MG63 (cell line): Measurements from ENCODE around the gene SORCS2. TPM values are rescaled to one million over a fixed set of nuclear protein-coding genes. Genes with fewer than 3 reads are reported as not detected.

Experiments used
- DNase-seq: peaks from one replicate; pipeline ENCODE4 v3.0.0-alpha.2; 2020
- H3K27me3 ChIP-seq: fragments of 250-450 bp; sonication (Bioruptor Pico); 2 replicates; pipeline ENCODE4 v1.5.1; 2020; ENCODE audit warnings: mild to moderate bottlenecking, moderate library complexity
- H3K36me3 ChIP-seq: fragments of 250-450 bp; sonication (Bioruptor Pico); 2 replicates; pipeline ENCODE4 v1.5.1; 2020; ENCODE audit warnings: mild to moderate bottlenecking, moderate library complexity
- H3K4me3 ChIP-seq: fragments of 250-450 bp; sonication (Bioruptor Pico); 2 replicates; pipeline ENCODE4 v1.5.1; 2020; ENCODE audit warnings: mild to moderate bottlenecking, moderate library complexity
- H3K9me3 ChIP-seq: fragments of 250-450 bp; sonication (Bioruptor Pico); 2 replicates; pipeline ENCODE4 v1.5.1; 2020; ENCODE audit warnings: mild to moderate bottlenecking, moderate library complexity
- total RNA-seq: library from RNA; depleted of rRNA; stranded (reverse); fragments of >200 nt; shearing (Covaris generic); gene quantifications from 2 replicates; pipeline ENCODE4 v1.2.3, GENCODE V29; 2014; ENCODE audit warnings: low replicate concordance

The SORCS2 gene
- total RNA-seq, 1 experiment from 2014 or later: 1.5 TPM

DNA sequence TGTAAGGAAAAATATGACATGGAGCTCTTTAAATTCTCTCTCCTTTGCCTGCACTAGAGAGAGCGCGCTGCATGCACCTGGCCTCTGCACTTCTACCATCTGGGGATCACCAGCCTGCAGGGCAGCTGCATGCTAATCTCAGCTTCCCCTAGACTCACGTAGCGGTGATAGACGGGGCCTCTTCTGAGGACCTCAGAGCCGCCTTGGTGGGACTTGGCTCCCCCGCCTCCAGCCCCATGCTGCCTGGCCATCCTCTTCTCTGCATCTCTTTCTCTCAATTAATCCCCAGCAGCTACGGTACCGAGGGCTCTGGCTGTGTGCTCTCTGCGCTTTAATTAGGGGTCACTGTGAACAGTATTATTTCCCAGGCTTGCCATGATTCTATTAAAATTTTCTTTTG, 295.2 kb downstream of the SORCS2 start:
- Histone ChIP-seq H3K9me3 (no peaks in the 10 kb centered on the region), H3K27me3 (no peaks in the 10 kb centered on the region), H3K36me3 (no peaks in the 10 kb centered on the region), H3K4me3 (no peak overlapping the region)
- DNase-seq: no peak

- H3K4me3 ChIP-seq: no peak overlapping the region
- no peaks in the 10 kb centered on the region for H3K9me3 ChIP-seq
- H3K36me3 ChIP-seq: no peaks in the 10 kb centered on the region
- no peak for DNase-seq
- no peaks in the 10 kb centered on the region for H3K27me3 ChIP-seq
These were observed 295.8 kb downstream of the SORCS2 start for GRCh38 chr4:7487998-7488671.

- no peaks in the 10 kb centered on the region for H3K9me3 ChIP-seq
- no peaks in the 10 kb centered on the region for H3K36me3 ChIP-seq
- DNase-seq: no peak
- H3K27me3 ChIP-seq: no peaks in the 10 kb centered on the region
- H3K4me3 ChIP-seq: no peak overlapping the region
These were observed 299.6 kb downstream of the SORCS2 start for GRCh38 chr4:7491915-7492314.

DNA sequence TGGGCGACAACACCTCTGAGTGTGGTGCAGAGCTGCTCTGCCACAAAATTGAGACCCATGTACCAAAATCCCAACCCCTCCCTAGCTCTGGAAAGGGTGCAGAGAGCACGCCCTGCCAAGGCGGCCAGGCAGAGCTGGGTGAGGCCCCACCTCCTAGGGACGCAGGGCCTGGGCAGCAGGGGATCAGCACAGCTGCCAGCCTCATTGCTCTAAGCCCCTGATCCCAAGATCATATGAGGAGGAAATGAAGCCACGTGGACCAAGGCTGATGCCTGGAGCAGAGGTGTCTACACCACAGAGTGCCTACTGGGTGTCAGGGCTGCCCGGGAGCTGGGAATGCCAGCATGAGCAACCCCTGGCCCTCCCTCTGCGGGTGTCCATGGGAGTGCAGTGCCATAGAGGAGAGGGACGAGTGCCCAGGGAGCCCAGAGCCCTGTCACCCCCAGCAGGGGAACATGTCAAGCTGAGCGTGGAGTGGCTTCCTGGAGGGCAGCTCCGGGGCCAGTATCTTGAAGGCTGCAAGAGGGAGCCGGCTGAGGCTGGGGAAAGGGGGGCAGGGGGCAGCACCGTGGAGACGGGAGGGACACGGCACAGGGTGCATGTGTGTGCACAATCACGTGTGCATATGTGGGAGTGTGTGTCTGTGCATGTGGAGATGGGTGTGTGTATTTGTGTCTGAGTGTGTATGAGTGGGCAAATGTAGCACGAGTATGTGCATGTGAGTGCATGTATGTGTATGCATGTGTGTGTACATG, 306.3 kb downstream of the SORCS2 start:
- Histone ChIP-seq H3K27me3 (no peaks in the 10 kb centered on the region), H3K9me3 (no peaks in the 10 kb centered on the region), H3K36me3 (no peaks in the 10 kb centered on the region), H3K4me3 (no peak overlapping the region)
- DNase-seq: no peak

GRCh38 chr4:7499661-7500060, 307.3 kb downstream of the SORCS2 start:
- no peak for DNase-seq
- Histone ChIP-seq H3K9me3 (no peaks in the 10 kb centered on the region), H3K36me3 (no peaks in the 10 kb centered on the region), H3K4me3 (no peak overlapping the region), H3K27me3 (no peaks in the 10 kb centered on the region)

GRCh38 chr4:7500404-7500803, 308.1 kb downstream of the SORCS2 start:
- no peaks in the 10 kb centered on the region for H3K27me3 ChIP-seq
- DNase-seq: no peak
- H3K4me3 ChIP-seq: no peak overlapping the region
- no peaks in the 10 kb centered on the region for H3K36me3 ChIP-seq
- H3K9me3 ChIP-seq: no peaks in the 10 kb centered on the region

GRCh38 chr4:7501314-7501713, 309.0 kb downstream of the SORCS2 start:
- Histone ChIP-seq H3K9me3 (no peaks in the 10 kb centered on the region), H3K4me3 (no peak overlapping the region), H3K36me3 (no peaks in the 10 kb centered on the region), H3K27me3 (no peaks in the 10 kb centered on the region)
- DNase-seq: no peak

GRCh38 chr4:7501873-7502272, 309.5 kb downstream of the SORCS2 start:
- Histone ChIP-seq H3K27me3 (no peaks in the 10 kb centered on the region), H3K9me3 (no peaks in the 10 kb centered on the region), H3K4me3 (no peak overlapping the region), H3K36me3 (no peaks in the 10 kb centered on the region)
- no peak for DNase-seq

DNA sequence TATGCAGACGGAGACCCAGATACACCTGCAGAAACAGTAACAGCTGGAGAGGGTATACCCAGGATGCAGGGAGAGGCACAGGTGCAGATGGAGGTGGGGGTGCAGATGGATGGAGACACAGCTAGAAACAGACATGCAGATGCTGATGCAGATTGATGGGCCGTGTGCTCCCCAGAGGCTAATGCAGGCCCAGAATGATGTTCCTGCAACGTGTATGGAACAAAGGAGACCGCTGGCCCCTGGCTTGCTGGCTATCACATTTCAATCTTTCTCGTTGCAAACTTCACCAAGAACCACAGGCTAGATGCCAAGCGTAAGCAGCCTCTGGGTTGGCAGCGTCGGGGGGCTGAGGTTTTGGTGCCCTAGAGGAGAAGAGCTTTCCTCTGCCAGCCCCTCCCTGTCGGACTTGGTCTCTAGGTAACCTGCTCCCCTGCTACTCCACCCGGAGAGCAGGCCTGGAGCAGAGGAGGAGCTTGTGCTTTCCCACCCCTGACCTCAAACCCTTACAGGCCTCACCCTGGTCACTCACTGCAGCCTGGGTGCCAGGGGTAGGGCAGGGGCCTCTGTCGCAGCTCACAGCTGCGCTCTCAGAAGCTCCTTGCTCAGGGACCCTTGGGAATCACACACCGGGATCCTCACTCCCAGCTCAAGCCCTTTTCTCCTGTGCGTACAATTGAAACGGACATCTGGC, 311.4 kb downstream of the SORCS2 start:
- no peaks in the 10 kb centered on the region for H3K27me3 ChIP-seq
- no peaks in the 10 kb centered on the region for H3K9me3 ChIP-seq
- H3K36me3 ChIP-seq: no peaks in the 10 kb centered on the region
- no peak for DNase-seq
- H3K4me3 ChIP-seq: no peak overlapping the region

- Histone ChIP-seq H3K36me3 (no peaks in the 10 kb centered on the region), H3K9me3 (no peaks in the 10 kb centered on the region), H3K27me3 (no peaks in the 10 kb centered on the region), H3K4me3 (no peak overlapping the region)
- no peak for DNase-seq
These were observed 313.0 kb downstream of the SORCS2 start for GRCh38 chr4:7505116-7505900.

GRCh38 chr4:7506119-7506518, 313.8 kb downstream of the SORCS2 start:
- H3K9me3 ChIP-seq: no peaks in the 10 kb centered on the region
- no peaks in the 10 kb centered on the region for H3K27me3 ChIP-seq
- DNase-seq: no peak
- H3K36me3 ChIP-seq: no peaks in the 10 kb centered on the region
- H3K4me3 ChIP-seq: no peak overlapping the region

GRCh38 chr4:7506572-7506971, 314.2 kb downstream of the SORCS2 start:
- H3K36me3 ChIP-seq: no peaks in the 10 kb centered on the region
- no peaks in the 10 kb centered on the region for H3K9me3 ChIP-seq
- H3K4me3 ChIP-seq: no peak overlapping the region
- no peak for DNase-seq
- no peaks in the 10 kb centered on the region for H3K27me3 ChIP-seq

- Histone ChIP-seq H3K9me3 (no peaks in the 10 kb centered on the region), H3K4me3 (no peak overlapping the region), H3K27me3 (no peaks in the 10 kb centered on the region), H3K36me3 (no peaks in the 10 kb centered on the region)
- DNase-seq: no peak
These were observed 315.0 kb downstream of the SORCS2 start for GRCh38 chr4:7507381-7507780.

- no peak overlapping the region for H3K4me3 ChIP-seq
- H3K27me3 ChIP-seq: no peaks in the 10 kb centered on the region
- no peaks in the 10 kb centered on the region for H3K36me3 ChIP-seq
- no peak for DNase-seq
- H3K9me3 ChIP-seq: no peaks in the 10 kb centered on the region
These were observed 317.7 kb downstream of the SORCS2 start for GRCh38 chr4:7510066-7510465.

GRCh38 chr4:7510538-7510937, 318.2 kb downstream of the SORCS2 start:
- Histone ChIP-seq H3K27me3 (no peaks in the 10 kb centered on the region), H3K36me3 (no peaks in the 10 kb centered on the region), H3K4me3 (no peak overlapping the region), H3K9me3 (no peaks in the 10 kb centered on the region)
- no peak for DNase-seq

GRCh38 chr4:7511525-7511924, 319.2 kb downstream of the SORCS2 start:
- Histone ChIP-seq H3K9me3 (no peaks in the 10 kb centered on the region), H3K36me3 (no peaks in the 10 kb centered on the region), H3K4me3 (no peak overlapping the region), H3K27me3 (no peaks in the 10 kb centered on the region)
- no peak for DNase-seq

- no peak overlapping the region for H3K4me3 ChIP-seq
- no peaks in the 10 kb centered on the region for H3K27me3 ChIP-seq
- no peaks in the 10 kb centered on the region for H3K9me3 ChIP-seq
- no peaks in the 10 kb centered on the region for H3K36me3 ChIP-seq
- no peak for DNase-seq
These were observed 320.1 kb downstream of the SORCS2 start for GRCh38 chr4:7512428-7512827.
